ENCODE data around the gene ZC3H18. TPM values are rescaled to one million over a fixed set of nuclear protein-coding genes. Genes with fewer than 3 reads are reported as not detected.

ZC3H18 gene
- total RNA-seq = 10 to 100 TPM; 31.9 to 66.3 TPM

DNA sequence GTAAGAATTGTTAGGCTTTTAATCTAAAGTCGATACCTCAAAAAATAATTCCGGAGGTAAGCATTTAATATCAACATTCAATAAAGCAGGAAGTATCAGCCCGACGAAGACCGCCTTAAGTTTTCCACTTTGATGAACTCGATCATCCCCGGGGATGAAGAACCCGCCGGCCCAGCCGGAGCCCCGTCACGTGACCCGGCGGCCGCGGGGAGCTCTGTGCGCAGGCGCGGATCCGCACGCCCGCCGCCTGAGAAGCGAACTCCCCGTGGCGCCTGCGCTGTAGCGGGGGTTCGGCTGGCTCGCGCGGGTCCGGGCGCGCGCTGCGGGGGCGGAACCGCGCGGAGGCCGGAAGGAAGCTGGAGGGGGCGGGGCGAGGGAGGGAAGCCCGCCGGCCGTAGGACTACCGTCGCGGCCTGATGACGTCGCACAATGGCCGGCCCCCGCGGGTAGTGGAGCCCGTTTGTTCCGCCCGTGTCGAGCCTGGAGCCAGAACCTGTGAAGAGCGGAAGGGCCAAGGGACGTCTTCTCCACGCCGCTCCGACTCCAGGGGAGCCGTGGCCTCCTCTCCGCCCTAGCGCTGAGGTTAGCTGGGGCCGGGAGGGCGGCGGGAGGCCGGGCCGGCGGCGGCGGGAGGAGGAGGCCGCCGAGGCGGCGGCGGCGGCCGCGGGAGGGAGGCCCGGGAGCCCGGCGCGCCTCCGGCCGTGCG lies at the start of gene ZC3H18:
ZC3H18 (plus strand) TSS at position 419 of the 706 bp plus-strand sequence. CDS start 6,721 bp downstream, outside the sequence.
- no peak for TF ChIP-seq CTCF (IDR thresholded peaks at IDR 0.05)
- intact Hi-C loops (cut with DNase I) = loop anchor here (10.0 kb wide), 1 partner anchor 805 kb away; the partner anchor contains the start of gene KLHDC4

GRCh38 chr16:88521674-88522073 lies 48.5 kb upstream of the ZC3H18 start:
- Histone ChIP-seq H3K36me3 (no peaks in the 10 kb centered on the region), H3K4me3 (no peak overlapping the region), H3K9me3 (no peaks in the 10 kb centered on the region), H3K27me3 (no peaks in the 10 kb centered on the region), H3K27ac (no peak overlapping the region), H3K9ac (ENCODE audit: low read depth in 2 of 2, low read length in 2 of 2) (no peak overlapping the region), H3K4me1 (peaks cover 12% of the 10 kb centered on the region)
- DNase-seq = no peak
- intact Hi-C loops (cut with DNase I) = no loop called here
- no peak for TF ChIP-seq CTCF (IDR thresholded peaks at IDR 0.05)

More for the DNA sequence above, at the start of gene ZC3H18:
- Histone ChIP-seq H3K4me3 (peak within 1 kb of the TSS; percentile 95), H3K27ac (peak within 1 kb of the TSS; percentile 67), H3K36me3 (no peaks in the 10 kb centered on the region), H3K27me3 (no peaks in the 10 kb centered on the region), H3K9me3 (no peaks in the 10 kb centered on the region), H3K9ac (ENCODE audit: low read depth in 2 of 2, low read length in 2 of 2) (peak within 1 kb of the TSS; percentile 77 to 84), H3K4me1 (peaks cover 13% of the 10 kb centered on the region)
- peak; percentile 96 for DNase-seq

DNA sequence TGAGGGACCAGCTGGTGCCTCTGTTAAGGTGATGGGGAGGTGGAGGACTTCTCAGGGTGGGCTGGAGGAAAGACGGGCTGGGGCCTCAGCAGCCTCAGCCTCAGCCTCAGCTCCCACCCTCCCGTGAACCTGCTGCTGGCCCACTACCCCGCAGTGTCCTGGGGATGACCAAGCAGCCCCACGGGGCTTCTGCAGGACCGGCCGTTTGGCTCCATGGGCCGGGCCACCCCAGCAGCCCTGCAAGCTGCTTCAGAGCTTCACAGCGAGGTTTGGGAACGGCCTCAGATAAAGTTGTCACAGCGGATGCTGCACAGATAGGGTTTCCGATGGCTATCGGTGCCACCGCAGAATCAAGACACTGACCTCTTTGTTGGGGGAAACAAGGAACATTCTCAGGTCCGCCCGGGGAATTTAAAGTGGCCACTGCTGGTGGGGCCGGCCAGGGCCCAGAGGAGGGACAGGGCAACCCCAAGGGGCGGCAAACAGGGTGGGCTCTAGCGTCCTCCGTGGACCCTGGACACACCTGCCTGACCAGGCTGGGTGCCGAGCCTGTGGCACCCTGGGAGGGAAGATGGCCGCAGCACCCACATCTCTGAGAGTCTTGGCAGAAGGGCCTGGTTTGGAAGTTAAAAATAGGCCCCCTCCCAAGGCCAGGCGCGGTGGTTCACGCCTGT lies 47.8 kb upstream of the ZC3H18 start:
- H3K4me1 ChIP-seq = peaks cover 16% of the 10 kb centered on the region

GRCh38 chr16:88523309-88524161 lies 46.7 kb upstream of the ZC3H18 start:
- no peaks in the 10 kb centered on the region for H3K9me3 ChIP-seq
- H3K27me3 ChIP-seq = no peaks in the 10 kb centered on the region
- DNase-seq = no peak
- intact Hi-C loops (cut with DNase I) = no loop called here
- H3K9ac ChIP-seq (ENCODE audit: low read depth in 2 of 2, low read length in 2 of 2) = no peak overlapping the region
- H3K4me3 ChIP-seq = no peak overlapping the region
- no peak overlapping the region for H3K27ac ChIP-seq
- peaks cover 16% of the 10 kb centered on the region for H3K4me1 ChIP-seq
- no peak for TF ChIP-seq CTCF (IDR thresholded peaks at IDR 0.05)
- H3K36me3 ChIP-seq = no peaks in the 10 kb centered on the region

More for the DNA sequence above, 47.8 kb upstream of the ZC3H18 start:
- no peak for DNase-seq
- no peak for TF ChIP-seq CTCF (IDR thresholded peaks at IDR 0.05)
- intact Hi-C loops (cut with DNase I) = no loop called here
- Histone ChIP-seq H3K36me3 (no peaks in the 10 kb centered on the region), H3K27me3 (no peaks in the 10 kb centered on the region), H3K9ac (ENCODE audit: low read depth in 2 of 2, low read length in 2 of 2) (no peak overlapping the region), H3K27ac (no peak overlapping the region), H3K4me3 (no peak overlapping the region), H3K9me3 (no peaks in the 10 kb centered on the region)

DNA sequence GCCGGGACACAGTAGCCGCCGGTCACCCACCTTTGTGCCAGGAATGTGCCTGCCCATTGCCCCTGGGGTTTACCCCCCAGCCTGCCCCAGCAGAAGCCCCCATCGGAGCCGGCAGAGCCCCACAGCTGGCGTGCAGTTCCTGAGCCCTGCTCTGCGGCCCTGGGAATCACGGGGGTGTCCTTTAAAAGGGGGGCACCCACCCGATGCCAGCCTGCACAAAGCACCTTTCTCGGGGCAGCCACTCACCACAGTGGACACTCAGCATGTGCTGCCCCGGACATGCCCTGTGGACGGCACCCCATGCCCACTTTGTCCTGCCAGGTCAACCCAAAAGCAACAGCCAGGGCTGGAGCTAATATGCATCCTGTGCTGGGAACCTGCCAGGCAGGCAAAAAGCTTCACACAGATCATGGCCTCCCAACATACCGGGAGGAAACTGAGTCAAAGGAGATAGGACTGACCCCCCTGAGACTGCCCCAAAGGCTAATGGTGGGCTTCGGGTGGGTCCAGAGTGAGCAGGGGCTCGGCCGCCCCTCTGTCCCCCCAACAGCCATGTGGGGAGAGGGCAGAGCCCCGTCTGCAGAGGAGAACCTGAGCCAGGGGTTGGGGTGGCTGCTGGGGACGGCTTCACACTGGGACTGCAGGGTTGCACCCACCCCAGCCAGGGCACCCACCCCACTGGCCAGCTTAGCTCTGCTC lies 45.8 kb upstream of the ZC3H18 start:
- no peak for DNase-seq
- peaks cover 16% of the 10 kb centered on the region for H3K4me1 ChIP-seq
- intact Hi-C loops (cut with DNase I) = no loop called here
- H3K27ac ChIP-seq = no peak overlapping the region
- H3K9me3 ChIP-seq = no peaks in the 10 kb centered on the region
- no peaks in the 10 kb centered on the region for H3K27me3 ChIP-seq
- no peak for TF ChIP-seq CTCF (IDR thresholded peaks at IDR 0.05)
- H3K36me3 ChIP-seq = no peaks in the 10 kb centered on the region
- H3K9ac ChIP-seq (ENCODE audit: low read depth in 2 of 2, low read length in 2 of 2) = no peak overlapping the region
- H3K4me3 ChIP-seq = no peak overlapping the region
